Measurements from ENCODE around the gene FASTK. TPM values are rescaled to one million over a fixed set of nuclear protein-coding genes. Genes with fewer than 3 reads are reported as not detected.

Gene FASTK
- total RNA-seq, 2 donors from 2014 or later: 63.3 to 71.1 TPM

DNA sequence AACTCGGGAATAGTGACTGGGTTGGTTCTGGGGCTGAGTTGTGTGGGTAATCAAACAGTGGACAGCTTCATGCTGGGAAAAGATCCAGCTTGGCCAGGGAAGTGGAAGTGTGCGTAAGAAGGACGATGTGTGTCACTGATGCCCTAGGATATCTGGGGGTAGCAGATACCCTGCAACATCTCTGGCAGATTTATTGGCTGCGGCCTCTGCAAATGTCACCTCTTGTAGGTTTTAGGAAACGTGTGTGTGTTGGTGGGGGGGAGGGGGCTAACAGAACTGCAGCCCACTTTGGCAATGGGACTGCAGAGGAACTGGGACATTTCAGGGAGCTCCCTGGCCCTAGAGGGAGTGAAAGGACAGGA, 4.7 kb upstream of the FASTK start:
- peaks cover 29% of the 10 kb centered on the region for H3K36me3 Mint-ChIP-seq (ENCODE audit: low read depth)
- H3K4me3 Mint-ChIP-seq: peak overlapping the region; percentile 94
- no peak for ATAC-seq (replicated peaks)
- no peaks in the 10 kb centered on the region for H3K9me3 Mint-ChIP-seq
- H3K27ac Mint-ChIP-seq: peak overlapping the region; percentile 10
- H3K4me1 Mint-ChIP-seq: peaks cover 15% of the 10 kb centered on the region
- no peaks in the 10 kb centered on the region for H3K27me3 Mint-ChIP-seq

DNA sequence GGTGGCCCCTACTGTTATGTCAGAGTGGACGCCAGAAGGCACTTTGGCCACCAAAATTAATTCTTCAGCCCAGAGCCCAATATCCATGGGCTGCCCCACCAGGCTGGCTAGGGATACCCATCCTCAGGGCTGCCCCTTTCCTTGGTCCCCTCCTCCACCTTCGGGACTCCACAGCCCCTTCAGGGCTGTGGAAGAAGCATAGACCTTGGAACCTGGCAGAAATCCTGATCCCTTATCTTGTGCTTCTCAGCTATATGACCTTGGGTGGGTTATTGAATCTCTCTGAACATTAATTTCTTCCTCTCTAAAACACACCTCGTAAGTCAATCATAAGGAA, 3.2 kb upstream of the FASTK start:
- Mint-ChIP-seq H3K36me3 (ENCODE audit: low read depth) (peaks cover 38% of the 10 kb centered on the region), H3K4me1 (peaks cover 15% of the 10 kb centered on the region), H3K9me3 (no peaks in the 10 kb centered on the region), H3K4me3 (peak overlapping the region; percentile 94), H3K27me3 (no peaks in the 10 kb centered on the region), H3K27ac (peak overlapping the region; percentile 28)
- ATAC-seq (replicated peaks): no peak

DNA sequence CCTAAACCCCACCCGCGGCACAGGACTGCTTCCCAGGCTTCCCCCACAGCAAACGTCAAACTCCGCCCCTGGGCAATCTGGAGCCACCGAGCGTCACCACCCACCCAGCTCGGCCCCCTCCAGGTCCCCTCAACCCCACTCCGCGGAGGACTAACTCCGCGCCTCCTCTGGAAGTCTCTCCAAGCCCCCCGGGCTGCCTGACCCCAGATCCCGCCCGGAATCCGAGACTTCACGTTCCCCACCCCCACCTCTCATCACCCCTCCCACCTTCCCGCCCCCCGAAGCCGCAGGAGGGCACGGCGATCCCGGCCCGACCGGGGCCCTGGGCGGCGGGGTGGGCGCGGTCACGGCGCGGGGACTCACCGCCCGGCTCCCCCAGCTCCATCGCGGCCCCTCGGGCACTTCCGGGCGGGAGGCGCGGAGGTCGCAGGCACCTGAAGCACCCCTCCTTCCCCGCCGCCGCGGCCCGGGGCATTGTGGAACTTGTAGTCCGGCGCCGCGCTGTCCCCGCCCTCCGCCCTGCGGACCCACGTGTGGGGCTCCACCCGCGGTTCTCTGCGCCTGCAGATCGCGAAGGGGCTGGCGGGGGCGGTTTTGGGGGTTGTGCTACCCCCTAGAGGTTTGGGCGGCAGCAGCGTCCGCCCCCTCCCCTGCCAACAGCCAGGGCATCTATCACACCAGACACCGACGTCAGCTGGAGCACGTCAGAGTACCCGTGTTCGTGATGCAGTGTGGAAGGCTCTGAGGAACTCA, 2.6 kb upstream of the FASTK start, which contains the start of gene TMUB1:
TSS of gene TMUB1 (minus strand) at position 423 of the 753 bp plus-strand sequence. CDS start 930 bp downstream, outside the sequence.
- peak; percentile 60 for ATAC-seq (replicated peaks)
- H3K4me1 Mint-ChIP-seq: peaks cover 15% of the 10 kb centered on the region

DNA sequence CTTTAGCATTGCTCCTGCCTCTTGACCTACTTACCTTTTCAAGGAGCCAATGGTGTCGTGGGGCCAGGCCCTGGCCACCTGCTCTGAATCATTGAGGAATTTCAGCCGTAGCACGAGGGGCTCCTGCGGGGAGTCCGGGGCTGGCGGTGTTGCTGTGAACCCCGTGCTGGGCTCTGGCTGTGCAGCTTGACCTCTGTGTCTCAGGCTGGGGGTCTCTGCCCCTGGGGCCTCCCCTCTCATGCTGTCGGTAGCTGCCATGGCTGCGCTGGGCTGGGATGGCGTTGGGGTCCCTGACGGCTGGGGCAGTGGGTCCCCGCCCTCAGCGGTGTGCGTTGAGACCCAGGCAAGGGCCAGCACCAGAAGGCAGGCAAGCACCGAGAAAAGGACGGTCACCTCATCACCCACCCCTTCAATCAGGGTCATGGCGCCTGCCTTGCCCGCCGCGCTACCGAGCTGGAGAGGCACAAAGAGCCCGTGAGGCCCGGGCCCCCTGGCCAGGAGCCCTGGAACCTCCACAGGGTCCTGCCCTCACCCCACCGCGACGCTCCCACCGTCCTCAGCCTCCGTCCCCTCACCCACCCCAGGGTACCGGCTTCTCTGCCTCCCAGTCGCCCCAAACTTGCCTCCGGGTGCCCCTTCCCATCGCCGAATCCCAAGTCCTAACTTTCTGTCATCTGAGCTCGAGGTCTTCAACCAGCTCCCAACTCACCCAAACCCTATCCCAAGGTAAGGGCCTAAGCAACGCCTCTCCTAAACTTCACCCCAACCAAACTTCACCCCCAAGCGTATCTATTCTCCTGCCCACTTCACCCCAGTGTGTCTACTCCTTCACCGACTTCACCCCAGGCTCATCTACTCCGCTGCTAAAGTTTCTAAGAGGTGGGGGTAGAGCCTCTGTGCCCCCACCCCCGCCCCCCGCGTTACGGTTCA, 1.8 kb upstream of the FASTK start:
- H3K4me1 Mint-ChIP-seq: peaks cover 15% of the 10 kb centered on the region
- H3K4me3 Mint-ChIP-seq: peak overlapping the region; percentile 94
- H3K27ac Mint-ChIP-seq: peak overlapping the region; percentile 96
- no peaks in the 10 kb centered on the region for H3K9me3 Mint-ChIP-seq
- peaks cover 39% of the 10 kb centered on the region for H3K36me3 Mint-ChIP-seq (ENCODE audit: low read depth)
- ATAC-seq (replicated peaks): no peak
- H3K27me3 Mint-ChIP-seq: no peaks in the 10 kb centered on the region

More for the DNA sequence above, 2.6 kb upstream of the FASTK start, which contains the start of gene TMUB1:
- Mint-ChIP-seq H3K9me3 (no peaks in the 10 kb centered on the region), H3K27ac (peak within 1 kb of the TSS; percentile 96), H3K4me3 (peak within 1 kb of the TSS; percentile 94), H3K36me3 (ENCODE audit: low read depth) (peaks cover 39% of the 10 kb centered on the region), H3K27me3 (no peaks in the 10 kb centered on the region)

DNA sequence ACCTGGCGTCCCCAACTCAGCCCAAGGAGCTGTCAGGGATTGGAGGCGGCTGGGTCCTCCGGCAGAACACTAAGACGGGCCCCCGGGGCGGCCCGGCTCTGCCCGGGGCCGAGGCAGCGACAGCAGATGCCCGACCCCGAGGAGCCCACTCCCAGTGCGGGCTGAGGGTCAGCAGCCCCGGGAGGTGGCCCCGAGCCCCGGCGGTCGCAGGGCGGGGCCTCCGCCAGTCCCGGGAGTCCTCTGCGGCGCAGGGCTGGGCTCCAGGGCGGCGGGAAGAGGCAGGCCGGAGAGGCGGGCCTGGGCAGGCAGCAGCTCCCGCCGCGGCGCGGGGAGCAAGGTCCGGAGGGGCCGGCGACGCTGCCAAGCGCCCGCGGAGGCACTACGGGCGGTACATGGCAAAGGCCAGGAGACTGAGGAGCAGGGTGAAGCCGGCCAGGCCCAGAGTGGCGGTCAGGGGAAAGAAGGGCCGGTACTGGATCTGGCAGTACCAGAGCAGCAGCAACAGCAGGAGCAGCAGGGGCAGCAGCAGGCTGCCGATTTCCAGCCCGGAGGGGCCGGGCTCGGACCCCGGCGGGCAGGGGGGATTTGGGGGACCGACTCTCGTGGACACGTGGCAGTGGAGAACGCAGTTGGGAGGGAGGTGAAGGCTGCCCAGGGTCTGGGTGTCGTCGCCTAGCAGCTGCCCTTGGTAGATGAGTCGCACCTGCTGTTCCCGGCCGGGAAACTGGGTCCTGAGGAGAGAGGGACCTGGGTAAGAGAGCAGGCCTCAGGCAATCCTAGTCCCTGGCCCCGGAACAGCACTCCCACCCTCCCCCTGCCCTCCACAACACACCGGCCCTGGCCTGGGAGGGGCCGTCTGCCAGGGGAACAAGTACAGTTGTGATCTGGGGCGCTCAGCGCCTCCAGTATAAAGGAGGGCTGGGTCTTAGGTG, 827 bp upstream of the FASTK start:
- ATAC-seq (replicated peaks): no peak
- Mint-ChIP-seq H3K36me3 (ENCODE audit: low read depth) (peaks cover 41% of the 10 kb centered on the region), H3K4me3 (peak overlapping the region; percentile 94), H3K27me3 (no peaks in the 10 kb centered on the region), H3K9me3 (no peaks in the 10 kb centered on the region), H3K27ac (peak overlapping the region; percentile 38), H3K4me1 (peaks cover 15% of the 10 kb centered on the region)

DNA sequence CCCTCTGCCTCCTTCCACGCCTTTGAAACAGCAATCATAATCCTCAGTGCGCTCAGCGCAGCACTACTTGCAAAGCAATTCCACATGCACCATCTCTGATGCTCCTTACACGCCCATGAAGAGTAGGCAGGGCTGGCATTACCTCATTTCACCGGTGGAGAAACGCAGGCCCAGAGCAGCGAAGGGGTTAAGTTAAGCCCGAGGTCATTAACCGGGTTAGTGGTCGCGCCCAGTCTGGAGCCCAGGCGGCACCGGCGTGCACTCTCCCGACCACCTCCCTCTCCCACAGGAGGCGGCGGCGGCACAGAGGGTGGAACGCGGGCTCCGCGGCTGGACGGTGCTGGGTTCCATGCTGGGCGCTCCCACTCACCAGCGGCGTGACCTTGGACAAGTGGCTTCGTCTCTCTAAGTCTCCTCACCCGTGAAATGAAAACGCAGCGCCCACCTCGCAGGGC, 515 bp downstream of the FASTK start:
- peak; percentile 10 for ATAC-seq (replicated peaks)
- Mint-ChIP-seq H3K9me3 (no peaks in the 10 kb centered on the region), H3K36me3 (ENCODE audit: low read depth) (peaks cover 54% of the 10 kb centered on the region), H3K27me3 (no peaks in the 10 kb centered on the region), H3K4me3 (peak overlapping the region; percentile 87), H3K4me1 (peaks cover 11% of the 10 kb centered on the region), H3K27ac (peak overlapping the region; percentile 90)

DNA sequence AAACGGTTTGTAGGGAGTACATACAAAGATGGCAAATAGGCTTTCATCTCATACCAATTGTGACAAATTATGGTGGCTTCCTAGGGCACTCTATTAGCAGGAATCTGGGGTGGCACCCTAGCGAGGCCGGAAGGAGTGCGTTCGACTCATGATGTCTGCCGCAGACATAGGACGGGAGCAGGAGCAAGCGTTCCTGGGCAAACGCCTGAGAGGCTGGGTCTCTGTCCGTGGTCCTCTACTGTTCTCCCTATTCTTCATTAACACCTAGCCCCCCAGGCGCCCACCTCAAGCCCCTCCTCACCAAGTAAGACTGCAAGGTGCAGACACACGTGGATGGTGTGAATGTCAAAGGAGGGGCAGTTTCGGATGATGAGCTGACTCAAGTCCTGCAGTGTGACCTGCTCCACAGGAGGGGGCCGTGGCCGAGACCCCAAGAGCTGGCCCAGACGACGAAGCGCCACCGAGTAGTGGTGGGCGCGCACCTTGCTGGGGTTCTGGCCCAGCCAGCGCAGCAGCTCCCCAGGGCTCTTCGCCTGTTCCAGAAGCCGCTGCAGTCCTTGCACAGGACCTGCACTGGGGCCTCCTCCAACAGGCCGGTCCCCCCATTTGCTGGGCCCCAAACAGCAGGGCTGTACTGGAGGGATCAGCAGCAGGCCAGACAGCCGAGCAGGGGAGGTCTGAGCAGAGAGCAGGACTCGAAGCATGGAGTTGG, 1.3 kb downstream of the FASTK start:
- Mint-ChIP-seq H3K36me3 (ENCODE audit: low read depth) (peaks cover 61% of the 10 kb centered on the region), H3K9me3 (no peaks in the 10 kb centered on the region), H3K27ac (peak overlapping the region; percentile 90), H3K4me3 (peak overlapping the region; percentile 87), H3K4me1 (peaks cover 6% of the 10 kb centered on the region), H3K27me3 (no peaks in the 10 kb centered on the region)
- ATAC-seq (replicated peaks): no peak

DNA sequence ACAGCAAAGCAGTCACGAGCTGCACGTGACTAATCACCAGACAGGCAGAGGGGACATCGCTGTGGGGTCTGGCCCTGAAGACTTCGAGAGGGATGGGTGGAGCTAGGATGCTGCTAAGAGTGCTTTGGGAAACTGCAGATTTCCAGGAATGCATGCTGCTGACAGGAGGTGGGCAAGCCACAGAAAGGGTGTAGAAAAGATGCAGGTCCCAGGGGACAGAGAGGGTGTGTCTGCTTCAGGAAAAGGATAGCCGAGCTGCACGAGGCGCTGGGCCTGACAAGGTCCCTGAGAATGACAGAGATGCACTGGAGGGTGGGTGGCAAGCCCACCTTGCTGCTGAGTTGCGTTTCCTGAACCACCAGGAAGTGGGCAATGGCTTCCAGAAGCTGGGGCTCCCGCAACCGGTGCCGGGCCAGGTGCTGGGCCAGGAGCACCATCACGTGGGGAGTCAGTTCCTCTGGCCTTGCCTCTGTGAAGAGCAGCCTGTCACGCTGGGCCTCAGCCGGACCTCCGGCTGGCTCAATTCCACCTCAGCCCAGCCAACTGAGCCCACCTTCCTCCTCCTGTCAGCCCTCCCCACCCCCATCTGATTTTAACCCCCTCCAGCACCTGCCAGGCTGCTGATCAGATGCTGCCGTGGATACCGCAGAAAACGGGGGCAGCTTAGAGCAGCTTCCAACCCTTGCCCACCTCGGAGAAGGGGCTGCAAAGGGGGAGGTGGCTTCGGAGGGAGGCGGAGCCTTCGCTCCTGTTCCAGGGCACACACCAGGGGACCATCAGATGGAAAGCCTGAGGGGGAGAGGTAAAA, 2.2 kb downstream of the FASTK start:
- Mint-ChIP-seq H3K4me3 (peak overlapping the region; percentile 87), H3K9me3 (no peaks in the 10 kb centered on the region), H3K4me1 (peaks cover 6% of the 10 kb centered on the region), H3K36me3 (ENCODE audit: low read depth) (peaks cover 71% of the 10 kb centered on the region), H3K27ac (peak overlapping the region; percentile 90), H3K27me3 (no peaks in the 10 kb centered on the region)
- no peak for ATAC-seq (replicated peaks)

DNA sequence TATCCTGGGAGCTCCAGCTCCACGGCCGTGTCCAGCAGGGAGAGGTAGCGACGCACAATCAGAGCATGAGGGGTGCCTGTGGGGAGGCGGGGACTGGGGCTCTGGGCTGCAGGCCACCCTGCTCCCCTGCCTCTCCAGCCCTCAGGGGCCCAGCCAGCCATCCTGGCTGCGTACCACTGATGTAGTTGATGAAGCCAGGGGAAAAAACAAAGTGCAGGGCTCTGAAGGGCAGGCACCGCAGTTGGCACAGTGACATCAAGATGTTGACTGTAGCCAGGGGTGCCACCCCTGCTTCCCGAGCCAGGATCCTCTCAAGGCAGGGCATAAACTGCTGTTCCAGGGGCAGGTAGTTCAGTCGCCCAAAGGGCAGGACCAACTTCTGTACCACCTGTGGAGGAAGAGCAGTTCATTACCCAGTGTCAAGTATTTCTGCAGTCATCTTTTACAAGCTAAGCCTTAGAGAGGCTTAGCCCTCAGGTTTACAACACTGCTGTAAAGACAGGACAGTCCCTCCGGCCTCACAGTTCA, 2.8 kb downstream of the FASTK start:
- no peaks in the 10 kb centered on the region for H3K9me3 Mint-ChIP-seq
- H3K27ac Mint-ChIP-seq: peak overlapping the region; percentile 10
- no peak for ATAC-seq (replicated peaks)
- H3K4me3 Mint-ChIP-seq: peak overlapping the region; percentile 87
- H3K36me3 Mint-ChIP-seq (ENCODE audit: low read depth): peaks cover 68% of the 10 kb centered on the region
- H3K4me1 Mint-ChIP-seq: peaks cover 3% of the 10 kb centered on the region
- no peaks in the 10 kb centered on the region for H3K27me3 Mint-ChIP-seq

DNA sequence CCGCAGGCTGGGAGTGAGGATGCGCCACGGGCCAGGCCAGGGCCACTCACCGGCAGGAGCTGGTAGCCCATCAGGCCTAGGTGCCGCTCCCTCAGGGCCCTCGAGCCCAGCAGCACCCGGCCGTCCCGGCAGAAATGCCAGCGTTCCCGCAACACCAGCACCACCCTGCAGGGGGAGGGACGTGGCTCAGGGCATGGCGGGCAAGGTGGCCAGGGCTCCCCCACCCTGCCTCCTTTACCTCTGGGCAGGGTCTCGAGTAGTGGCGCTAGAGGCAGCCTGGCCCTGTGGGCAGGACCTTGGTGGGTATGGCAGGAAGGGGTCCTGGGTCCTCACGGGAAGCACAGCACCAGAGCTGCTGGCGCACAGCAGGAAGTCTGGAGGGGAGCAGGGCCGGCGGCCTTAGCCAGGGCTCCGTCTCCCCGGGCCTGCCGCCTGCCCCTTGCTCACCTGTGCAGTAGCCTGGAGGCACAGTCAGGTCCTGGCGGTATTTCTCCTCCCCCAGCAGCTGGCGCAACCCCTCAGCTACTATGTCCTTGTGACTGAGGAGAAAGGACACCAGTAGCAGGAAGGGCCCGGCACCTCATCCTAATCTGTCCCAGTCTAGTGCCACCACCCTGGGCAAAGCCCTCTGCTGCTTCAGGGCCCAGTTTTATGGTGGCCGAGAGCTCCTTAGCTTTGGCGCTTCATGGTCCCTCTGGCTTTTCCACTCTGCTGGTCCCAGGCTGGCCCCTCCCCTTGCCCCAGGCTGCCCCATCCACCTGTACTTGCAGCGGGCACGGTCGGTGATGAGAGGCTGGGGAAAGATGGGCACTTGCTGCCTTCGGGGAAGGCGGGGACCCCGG, 3.5 kb downstream of the FASTK start:
- no peak for ATAC-seq (replicated peaks)
- peaks cover 67% of the 10 kb centered on the region for H3K36me3 Mint-ChIP-seq (ENCODE audit: low read depth)
- no peak overlapping the region for H3K4me3 Mint-ChIP-seq
- no peaks in the 10 kb centered on the region for H3K4me1 Mint-ChIP-seq
- H3K9me3 Mint-ChIP-seq: no peaks in the 10 kb centered on the region
- no peaks in the 10 kb centered on the region for H3K27me3 Mint-ChIP-seq
- no peak overlapping the region for H3K27ac Mint-ChIP-seq

DNA sequence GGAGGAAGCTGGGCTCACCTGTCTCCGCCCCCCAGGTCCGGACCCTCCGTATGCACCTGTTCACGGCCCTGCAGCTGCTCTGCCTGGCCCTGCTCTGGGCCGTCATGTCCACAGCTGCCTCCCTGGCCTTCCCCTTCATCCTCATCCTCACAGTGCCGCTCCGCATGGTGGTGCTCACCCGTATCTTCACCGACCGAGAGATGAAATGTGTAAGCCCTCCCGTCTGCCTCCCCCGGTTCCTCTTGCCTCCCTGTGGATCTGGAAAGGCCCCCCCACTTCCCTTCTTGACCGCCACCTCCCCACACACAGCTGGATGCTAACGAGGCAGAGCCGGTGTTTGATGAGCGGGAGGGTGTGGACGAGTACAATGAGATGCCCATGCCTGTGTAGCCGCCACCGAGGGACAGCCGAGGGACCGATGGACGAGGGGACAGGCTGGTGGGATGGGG, 4.6 kb downstream of the FASTK start:
- Mint-ChIP-seq H3K9me3 (no peaks in the 10 kb centered on the region), H3K27me3 (no peaks in the 10 kb centered on the region), H3K36me3 (ENCODE audit: low read depth) (peaks cover 69% of the 10 kb centered on the region), H3K4me3 (no peak overlapping the region), H3K27ac (no peak overlapping the region), H3K4me1 (no peaks in the 10 kb centered on the region)
- no peak for ATAC-seq (replicated peaks)

DNA sequence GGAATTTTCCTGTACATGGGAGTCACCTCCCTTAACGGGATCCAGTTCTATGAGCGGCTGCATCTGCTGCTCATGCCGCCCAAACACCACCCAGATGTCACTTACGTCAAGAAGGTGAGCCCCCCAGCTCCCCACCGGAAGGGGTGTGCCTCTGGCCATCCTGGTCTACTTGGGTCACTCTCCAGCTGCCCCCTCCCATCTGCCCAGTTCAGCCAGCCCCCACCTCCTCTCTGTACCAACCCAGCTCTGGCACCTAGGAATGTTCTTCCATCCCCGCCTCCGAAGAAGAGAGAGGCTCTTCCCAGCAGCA, 5.0 kb downstream of the FASTK start:
- no peak for ATAC-seq (replicated peaks)
- Mint-ChIP-seq H3K4me1 (no peaks in the 10 kb centered on the region), H3K4me3 (no peak overlapping the region), H3K27ac (no peak overlapping the region), H3K9me3 (no peaks in the 10 kb centered on the region), H3K27me3 (no peaks in the 10 kb centered on the region), H3K36me3 (ENCODE audit: low read depth) (peaks cover 70% of the 10 kb centered on the region)
